Tibial nerve (tissue), 3 donors: Measurements from ENCODE around the gene VN1R5.

ENCODE experiments used
- POLR2A ChIP-seq, 2 donors: fragments of 450-650 bp; IDR thresholded peaks; one replicate each; pipeline ENCODE4 v1.6.1; 2017; ENCODE audit warnings: antibody characterized with exemption in 2 of 2, mild to moderate bottlenecking in 2 of 2, moderate library complexity in 2 of 2
- TF ChIP-seq, protein P1 (sequence below), 5 experiments: fragments of 200-600 bp in 3 of 5; fragments of 450-650 bp in 2 of 5; sonication (generic) in 3 of 5; IDR thresholded peaks; one replicate each; pipeline ENCODE4 v1.5.1; 2016 to 2019; ENCODE audit warnings: antibody characterized with exemption in 5 of 5, mild to moderate bottlenecking in 3 of 5, moderate library complexity in 2 of 5

DNA sequence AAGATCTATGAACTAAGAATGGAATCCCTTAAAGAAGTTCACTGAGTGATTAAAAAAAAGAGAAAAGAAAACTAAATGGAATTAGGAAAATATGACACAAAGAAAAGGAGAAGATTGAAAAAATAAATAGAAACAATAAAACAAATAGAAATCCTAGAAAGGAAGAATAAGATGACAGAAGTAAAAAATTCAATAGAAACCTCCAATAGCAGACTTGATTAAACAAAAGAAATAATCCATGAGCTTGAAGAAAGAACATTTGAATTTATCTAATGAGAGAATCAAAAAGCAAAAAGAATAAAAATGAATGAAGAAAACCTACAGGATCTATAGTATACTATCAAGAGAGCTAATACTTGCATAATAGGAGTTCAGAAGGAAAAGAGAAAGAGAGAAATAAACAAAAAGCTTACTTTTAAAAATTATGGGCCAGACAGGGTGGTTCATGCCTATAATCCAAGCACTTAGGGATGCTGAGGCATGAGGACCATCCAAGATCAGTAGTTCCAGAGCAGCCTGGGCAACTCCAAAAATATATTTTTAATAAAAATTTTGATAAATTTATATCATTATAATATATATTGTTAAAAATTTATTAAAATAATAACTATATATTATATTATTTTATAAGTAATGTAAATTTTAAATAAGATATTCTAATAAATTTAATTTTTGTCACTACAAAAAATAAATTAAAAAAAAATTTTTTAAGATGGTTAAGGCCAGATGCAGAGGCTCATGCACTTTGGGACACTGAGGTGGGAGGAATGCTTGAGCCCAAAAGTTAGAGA is 9.4 kb upstream of the VN1R5 start:
- TF ChIP-seq, protein P1, sequence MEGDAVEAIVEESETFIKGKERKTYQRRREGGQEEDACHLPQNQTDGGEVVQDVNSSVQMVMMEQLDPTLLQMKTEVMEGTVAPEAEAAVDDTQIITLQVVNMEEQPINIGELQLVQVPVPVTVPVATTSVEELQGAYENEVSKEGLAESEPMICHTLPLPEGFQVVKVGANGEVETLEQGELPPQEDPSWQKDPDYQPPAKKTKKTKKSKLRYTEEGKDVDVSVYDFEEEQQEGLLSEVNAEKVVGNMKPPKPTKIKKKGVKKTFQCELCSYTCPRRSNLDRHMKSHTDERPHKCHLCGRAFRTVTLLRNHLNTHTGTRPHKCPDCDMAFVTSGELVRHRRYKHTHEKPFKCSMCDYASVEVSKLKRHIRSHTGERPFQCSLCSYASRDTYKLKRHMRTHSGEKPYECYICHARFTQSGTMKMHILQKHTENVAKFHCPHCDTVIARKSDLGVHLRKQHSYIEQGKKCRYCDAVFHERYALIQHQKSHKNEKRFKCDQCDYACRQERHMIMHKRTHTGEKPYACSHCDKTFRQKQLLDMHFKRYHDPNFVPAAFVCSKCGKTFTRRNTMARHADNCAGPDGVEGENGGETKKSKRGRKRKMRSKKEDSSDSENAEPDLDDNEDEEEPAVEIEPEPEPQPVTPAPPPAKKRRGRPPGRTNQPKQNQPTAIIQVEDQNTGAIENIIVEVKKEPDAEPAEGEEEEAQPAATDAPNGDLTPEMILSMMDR (IDR thresholded peaks at IDR 0.05): no peak
- no peak for TF ChIP-seq POLR2A (IDR thresholded peaks at IDR 0.05)
